ENCODE measurements around the gene DCUN1D2. TPM values are rescaled to one million over a fixed set of nuclear protein-coding genes. Genes with fewer than 3 reads are reported as not detected.

DCUN1D2 gene
- polyA plus RNA-seq, 12 donors: 8.0 to 21.9 (median 15.7) TPM; not detected in 1

DNA sequence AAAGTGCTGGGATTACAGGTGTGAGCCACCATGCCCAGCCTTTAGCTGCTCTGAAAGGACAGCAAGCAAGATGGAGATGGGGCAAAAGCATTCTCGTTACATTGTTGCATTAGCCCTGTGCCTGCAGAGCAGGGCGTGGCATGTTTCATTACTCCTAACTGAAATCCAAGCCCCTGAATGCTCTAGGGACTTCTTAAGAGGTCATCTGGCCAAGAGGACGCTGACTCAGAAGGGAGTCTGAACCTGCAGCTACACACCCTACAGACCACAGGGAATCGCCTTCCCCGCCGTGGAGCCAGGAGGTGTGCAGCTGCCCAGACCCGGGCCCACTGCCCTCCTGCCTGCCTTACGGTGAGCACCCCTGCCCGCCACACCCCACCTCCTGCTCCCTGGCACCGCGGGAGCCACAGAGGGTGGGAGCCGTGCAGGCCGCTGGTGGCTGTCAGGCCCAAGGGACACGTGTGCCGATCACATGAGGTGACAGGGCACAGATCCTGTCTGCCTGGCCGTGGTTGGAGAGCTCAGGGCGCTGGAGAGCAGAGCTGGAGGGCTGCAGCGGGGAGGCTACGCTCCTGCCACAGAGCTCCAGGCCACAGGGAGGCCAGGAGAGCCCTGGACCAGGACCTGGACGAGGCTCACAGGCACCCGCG, 64.4 kb downstream of the DCUN1D2 start:
- DNase-seq: no peak

DNA sequence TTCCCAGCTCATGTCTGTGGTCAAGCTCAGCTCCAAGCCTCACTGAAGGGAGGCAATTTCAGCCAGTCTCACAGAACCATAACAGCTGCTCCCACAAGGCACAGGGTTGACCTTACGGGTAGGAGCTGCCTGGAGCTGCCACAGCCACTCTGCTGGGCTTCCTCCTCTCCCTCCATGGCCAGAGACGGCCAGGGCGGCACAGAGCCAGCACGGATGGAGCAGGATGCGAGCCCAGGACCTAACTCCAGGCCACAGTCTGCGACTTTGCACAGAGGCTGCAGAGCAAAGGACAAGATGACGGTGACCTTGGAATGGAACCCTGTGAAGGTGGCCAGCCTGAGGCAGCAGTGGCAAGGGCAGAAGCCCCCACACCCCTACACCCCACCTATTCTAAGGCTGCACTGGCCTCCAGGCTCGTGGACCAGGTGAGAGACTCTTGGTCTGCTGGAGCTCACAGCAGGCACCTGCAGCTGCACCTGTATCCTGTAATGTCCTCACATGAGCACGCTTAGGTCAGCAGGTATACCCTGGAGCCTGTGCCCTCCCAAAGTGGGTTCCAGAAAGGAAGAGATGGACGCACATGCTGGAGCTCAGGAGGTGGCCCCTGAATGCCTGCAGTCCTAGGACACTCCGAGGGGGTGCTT, 66.9 kb downstream of the DCUN1D2 start:
- no peak for DNase-seq

DNA sequence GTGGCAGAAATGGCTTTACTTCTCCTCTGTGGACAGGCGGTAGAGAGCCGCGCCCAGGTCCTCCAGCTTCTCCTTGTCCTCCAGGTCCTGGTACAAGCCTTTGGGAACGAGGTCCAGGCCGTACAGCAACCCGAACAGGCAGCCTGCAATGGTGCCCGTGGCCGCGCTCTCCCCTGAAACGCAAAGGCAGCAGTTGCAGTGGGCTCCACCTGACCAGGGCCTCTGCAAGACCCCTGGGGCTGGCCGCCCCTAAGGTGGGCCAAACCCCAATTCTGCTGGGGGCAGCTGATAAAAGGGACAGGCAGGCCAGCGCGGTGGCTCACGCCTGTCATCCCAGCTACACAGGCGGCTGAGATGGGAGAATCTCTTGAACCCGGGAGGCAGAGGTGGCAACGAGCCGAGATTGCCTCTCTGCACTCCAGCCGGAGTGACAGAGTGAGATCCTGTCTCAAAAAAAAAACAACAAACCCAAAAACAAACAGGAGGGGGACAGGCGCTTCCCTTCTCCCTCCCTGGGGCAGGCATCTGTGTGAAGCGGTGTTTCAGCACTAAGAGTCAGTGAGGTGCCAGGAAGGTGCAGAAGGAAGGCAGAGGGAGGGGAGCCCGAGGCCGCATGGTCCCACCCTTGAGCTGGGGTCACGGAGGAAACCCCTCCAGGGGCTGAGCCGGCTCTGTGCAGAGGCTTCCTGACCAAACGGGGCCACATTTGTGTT, 67.5 kb downstream of the DCUN1D2 start:
- DNase-seq: no peak

DNA sequence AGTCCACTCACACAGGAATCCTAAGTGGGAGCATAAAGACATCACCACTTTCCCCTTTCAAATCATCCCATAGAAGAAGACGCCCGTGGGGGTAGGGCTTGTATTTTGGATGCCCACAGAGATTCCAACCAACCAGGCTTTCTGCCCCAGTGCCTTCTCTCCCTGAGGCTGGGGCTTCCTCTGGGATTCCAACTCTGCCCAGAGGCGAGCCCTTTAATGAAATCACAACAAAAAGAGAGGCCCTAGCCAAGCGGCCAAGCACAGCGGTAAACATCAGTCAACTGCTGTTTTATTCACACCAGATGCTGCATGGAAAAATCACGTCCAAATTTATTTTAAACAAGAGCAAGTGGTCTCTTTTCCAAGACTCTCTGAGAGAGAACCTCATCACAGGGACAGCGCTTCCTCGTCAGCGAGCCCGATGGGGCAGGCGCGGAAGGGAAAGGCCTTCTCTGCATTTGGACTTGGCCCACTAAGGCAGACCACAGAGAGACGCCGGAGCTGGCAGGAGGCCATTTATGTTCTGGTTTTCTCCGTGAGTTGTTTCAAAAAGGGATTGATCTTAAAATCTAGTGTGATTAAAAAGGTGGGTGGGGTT, 68.7 kb downstream of the DCUN1D2 start:
- DNase-seq: peak; percentile 84

DNA sequence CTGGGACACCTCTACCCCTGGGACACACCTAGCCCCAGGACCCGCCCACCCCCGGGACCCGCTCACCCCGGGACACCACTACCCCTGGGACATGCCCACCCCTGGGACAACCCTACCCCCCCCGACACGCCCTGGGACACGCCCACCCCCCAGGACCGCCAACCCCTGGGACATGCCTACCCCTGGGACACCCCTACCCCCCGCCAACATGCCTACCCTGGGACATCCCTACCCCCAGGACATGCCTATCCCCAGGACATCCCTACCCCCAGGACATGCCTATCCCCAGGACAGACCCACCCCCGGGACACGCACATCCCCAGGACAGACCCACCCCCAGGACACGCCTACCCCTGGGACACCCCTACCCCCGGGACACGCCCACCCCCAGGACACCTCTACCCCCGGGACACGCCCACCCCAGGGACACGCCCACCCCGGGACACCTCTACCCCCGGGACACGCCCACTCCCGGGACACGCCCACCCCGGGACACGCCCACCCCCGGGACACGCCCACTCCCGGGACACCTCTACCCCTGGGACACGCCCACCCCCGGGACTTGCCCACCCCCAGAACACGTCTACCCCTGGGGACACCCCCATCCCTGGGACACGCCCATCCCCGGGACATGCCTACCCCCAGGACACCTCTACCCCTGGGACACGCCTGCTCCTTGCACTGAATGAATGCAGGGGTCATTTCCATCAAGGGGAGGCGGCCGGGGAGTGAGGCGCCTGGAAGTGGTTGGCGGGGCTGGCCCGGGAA, 69.5 kb downstream of the DCUN1D2 start:
- no peak for DNase-seq

DNA sequence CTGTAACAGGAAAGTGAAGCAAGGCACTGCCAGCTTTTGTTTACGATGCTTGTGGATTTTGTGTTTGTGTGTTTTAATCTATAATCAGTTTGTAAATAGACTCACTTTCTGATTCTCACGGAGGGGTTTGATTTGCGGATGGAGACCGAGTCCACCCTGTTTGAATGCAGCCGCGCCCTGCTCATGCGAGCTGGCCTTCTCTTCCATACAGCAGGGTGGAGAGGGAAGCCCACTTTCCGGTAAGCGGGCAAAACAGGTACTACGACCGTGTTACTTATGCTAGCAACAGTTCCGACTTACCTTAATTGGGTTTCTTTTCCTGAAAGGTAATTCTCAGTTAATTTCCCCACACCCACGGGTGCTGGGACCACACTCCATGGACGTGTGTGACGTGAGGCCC, 70.3 kb downstream of the DCUN1D2 start:
- DNase-seq: no peak

DNA sequence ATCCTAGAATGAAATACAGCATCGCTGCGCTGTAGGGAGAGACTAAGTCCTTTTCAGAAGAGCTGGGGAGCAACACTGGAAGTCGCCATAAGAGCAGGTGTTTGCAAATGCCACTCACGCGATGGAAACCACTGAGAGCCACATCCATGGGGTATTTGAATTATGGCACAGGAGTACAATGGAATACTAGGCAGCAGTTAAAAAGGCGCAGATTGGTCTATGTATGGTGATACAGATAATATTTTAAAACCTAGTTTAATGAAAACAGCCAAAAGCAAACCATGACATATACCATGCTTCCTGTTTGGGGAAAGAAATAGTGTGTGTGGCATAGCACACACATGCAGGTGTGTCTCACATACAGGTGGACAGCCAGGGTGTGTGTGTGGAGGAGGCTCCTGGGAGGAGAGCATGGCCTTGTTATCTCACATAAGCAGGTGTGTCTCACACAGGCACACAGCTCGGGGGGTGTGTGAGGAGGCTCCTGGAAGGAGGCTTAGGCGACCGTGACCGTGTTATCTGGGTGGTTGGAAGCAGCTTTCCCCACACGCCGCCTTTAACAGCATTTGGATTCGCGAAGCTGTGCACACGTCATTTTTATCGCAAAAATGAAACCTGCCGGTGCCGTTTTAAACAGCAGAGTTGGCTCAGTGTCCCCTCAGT, 70.8 kb downstream of the DCUN1D2 start:
- DNase-seq: no peak

DNA sequence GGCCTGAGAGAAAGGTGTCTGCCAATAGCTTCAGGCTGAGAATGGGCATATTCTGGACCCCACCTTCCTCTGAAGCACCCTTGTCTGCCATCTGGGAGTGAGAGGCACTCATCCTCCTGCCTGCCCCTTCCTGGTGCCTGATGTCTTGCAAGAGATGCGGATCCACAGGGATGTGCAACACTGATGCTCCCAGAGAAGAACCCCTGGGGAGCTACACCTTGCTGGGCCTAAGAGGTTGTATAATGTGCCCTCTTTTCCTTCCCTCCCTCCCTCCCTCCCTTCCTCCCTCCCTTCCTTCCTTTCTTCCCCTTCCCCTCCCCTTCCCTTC, 71.8 kb downstream of the DCUN1D2 start:
- DNase-seq: no peak

DNA sequence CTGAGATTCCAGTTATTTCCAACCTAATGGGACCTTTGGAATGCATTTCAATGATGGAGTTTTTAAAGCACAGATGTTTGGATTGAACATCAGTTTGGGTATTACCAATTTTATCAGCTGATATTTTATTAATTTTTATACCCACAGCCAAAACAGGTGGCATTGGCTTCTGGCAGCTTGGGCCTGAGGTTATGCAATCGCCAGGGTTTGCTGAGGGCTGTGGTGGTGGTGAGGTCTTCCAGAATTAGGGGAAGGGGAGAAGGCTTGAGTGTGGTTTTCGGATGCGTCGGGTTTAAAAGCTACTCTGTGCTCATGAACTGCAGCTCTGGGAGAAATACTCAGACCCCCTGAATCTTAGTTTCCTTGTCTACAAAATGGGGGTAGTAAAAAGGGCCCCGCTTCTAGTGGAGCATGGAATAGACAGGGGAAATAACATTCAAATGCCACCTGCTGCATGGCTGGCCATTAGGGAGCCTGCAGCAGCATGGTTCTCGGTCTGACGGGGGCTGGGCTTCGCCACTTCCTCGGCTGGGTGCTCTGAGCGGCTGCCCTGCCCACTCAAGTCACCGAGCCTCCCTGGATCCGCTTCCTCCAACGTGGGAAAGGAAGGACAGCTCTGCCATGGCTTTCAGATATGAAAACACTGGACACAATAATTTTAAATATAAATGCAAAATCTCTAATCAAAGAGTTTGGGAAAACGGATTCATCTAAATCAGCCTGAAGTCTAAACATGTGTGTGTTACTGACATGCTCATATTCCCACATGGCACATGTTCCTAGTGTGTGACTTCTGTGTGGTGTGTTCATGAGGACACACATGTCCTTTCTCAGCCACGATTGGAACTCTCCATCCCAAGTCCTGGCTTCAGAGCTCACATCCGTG, 72.4 kb downstream of the DCUN1D2 start:
- DNase-seq: no peak

DNA sequence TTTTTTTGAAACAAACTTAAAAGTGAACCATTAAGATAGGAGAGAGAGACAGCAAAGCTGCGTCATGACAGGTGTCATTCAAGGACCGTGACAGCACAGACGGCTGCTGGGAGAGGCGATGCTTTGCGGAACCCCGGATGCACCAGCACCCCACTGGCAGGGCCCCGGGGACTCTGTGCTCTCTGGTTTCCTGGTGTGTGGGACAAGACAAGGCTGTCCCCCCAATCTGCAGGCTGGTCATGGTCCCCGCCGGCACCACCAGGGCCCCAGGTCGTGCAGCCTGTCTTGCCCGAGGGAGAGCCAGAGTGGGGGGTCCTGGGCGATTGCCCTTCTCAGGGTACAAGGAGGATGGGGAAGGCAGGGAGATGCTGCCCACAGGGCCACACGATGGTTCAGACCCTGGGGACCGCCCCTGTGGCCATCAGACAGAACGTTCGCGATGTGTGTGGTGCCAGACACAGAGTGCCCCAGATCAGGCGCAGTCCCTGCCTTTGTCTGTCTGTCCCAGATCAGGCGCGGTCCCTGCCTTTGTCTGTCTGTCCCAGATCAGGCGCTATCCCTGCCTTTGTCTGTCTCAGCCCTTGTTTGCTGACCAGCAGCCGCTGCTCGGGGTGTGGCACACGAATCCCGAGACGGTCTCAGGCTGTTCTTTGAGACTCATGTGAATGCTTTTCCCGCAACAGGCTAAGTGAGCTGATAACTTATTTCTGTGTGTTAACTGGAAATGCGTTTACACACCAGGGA, 73.3 kb downstream of the DCUN1D2 start:
- DNase-seq: no peak

DNA sequence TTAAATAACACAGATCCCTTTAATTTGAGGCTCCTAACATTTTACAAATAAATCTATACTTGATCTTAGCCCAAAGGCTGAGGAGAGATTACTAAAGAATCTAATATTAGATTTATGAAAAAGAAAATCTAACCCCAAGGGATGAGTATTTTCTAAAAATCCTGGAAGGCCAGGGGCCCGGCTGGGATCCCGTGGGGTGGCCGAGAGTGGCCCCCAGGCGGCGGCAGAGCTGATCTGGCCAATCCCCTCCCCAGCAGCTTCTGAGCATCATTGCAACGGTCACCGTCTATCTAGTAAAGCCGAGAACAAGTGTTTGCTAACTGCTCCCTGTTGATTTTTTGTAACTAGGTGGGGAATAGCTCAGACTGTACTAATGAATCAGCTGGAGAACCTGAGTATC, 74.7 kb downstream of the DCUN1D2 start:
- DNase-seq: no peak

DNA sequence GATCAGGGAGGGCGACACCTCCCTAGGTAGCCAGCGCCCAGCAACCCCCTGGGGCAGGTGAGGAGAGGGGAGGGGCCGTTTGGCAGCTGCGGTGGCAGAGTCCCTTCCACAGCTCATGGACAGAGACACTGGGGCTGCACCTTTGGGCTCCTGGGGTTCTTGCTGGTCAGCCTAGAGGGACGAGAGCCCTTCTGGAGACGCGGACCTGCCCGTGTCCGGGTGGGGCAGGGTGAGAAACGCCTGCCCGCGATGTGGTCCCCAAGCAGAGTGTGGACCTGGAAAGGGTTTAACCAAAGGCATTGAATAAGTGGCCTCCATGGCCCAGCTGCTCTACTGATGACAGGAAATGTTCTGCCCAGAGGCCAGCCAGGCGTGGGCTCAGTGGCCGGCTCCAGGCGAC, 75.5 kb downstream of the DCUN1D2 start:
- DNase-seq: no peak

DNA sequence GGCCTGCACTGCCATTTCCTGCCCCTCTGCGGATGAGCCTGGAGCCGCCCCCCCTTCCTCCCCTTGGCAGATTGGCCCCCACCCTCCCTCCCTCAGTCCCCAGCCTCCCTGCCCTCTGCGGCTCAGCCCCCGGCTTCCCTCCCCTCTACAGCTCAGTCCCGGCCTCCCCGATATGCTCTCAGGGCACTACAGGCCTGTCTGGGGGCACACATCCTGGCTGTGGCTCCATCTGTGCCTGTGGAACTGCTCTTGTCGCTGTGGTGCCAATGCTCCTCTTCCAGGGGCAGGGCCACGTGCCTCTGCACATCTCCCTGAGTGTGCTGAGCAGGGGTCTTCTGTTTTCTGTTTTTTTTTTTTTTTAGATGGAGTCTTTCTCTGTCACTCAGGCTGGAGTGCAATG, 76.2 kb downstream of the DCUN1D2 start:
- no peak for DNase-seq

DNA sequence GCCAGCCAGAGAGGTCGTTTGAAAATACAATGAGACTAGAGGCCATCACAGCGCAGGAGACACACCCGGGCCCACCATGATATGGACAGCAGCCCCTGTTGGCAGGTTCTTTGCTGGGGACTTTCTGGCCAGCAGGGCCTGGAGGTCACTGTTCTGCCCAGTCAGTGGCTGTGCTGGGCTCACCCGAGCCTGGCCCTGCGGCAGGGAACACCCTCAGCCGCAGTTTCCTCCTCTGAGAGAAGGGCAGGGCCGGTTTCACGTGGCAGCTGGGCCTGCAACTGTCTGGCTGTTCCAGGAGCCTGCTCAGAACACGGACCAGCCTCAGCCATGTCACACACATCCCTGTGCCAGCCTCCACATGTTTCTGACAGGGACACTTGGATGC, 76.6 kb downstream of the DCUN1D2 start:
- DNase-seq: no peak

DNA sequence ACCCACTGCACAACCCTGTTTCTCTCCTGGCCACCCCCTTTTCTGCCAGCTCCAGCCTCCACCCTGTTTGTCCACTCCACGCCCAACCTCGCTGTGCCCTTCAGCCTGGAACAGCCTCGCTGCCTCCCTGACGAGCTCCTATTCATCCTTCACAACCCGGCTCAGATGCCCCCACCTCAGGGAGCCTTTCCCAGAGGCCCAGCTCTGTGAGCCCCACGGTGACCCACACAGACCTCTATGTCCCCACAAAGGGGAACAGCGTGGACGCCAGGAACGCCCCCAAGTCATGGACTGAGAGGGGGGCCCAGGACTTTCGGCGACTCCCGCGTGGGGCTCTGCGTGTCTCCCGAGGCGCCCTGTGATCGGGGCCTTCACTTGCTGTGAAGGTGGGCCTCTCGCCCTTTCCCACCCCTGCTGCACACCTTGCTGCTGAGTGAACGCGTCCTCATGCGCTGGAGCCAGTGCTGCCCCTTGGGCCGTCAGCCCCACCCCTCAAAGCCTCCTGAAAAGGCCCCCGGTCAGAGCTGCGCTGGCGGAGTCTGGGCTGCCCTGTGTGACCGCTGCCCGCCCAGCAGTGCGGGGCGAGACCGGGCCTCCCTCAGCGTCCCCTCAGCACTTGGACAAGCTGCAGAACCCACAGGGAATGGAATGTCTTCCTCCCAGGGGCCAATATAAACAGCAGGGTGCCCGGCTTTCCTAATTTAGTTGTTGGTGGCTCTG, 77.2 kb downstream of the DCUN1D2 start:
- no peak for DNase-seq

DNA sequence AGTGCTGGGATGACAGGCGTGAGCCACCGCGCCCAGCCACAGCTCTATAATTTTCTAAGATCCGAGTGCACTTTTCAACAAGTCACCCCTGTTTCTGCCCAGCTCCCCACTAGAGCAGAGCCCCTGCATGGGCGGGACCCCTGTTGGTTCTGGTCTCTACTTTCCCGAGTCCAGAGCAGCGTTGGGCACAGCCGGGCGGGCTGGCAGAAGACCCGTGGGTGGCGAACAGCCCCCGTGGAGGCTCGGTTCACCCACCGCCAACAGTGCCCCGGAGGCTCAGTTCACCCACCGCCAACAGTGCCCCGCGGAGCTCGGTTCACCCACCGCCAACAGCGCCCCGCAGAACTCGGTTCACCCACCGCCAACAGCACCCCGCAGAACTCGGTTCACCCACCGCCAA, 78.1 kb downstream of the DCUN1D2 start:
- no peak for DNase-seq

DNA sequence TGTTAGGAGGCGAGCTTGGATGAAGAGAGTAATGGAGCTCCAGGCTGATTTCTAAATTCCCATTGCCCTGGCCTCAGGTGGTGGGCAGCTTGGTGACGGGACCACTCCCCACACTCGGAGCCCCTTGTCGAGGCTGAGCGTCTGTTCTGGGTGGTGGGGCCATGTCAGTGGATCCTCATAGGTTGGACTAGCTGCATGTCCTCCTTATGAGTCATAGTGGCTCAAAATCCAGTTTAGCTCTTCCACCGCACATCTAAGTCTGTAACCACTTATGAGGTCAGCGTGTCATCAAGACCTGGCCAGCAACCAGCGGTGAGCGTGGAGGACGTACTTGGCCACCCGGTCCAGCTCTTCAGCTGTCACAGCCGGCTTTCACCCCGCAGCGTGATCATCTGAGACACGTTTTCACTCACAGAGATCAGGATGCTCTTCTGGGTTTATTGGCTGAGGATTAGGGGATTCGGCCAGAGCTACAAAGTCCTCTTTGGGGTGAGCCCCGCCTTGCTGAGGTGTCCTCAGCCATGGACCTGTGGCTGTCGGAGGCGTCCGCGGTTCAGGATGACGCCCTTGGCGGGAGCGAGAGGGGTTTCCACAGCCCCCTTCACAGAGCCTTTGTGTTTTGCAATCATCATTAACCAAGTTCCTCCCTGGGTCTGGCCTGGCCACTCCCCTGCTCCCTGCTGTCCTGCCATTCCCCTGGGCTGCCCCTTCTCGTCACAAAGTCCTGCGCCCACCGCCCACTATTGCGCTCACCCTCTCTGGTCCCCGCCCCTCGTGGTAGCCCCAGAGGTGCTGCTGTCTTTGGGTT, 79.1 kb downstream of the DCUN1D2 start:
- DNase-seq: no peak

DNA sequence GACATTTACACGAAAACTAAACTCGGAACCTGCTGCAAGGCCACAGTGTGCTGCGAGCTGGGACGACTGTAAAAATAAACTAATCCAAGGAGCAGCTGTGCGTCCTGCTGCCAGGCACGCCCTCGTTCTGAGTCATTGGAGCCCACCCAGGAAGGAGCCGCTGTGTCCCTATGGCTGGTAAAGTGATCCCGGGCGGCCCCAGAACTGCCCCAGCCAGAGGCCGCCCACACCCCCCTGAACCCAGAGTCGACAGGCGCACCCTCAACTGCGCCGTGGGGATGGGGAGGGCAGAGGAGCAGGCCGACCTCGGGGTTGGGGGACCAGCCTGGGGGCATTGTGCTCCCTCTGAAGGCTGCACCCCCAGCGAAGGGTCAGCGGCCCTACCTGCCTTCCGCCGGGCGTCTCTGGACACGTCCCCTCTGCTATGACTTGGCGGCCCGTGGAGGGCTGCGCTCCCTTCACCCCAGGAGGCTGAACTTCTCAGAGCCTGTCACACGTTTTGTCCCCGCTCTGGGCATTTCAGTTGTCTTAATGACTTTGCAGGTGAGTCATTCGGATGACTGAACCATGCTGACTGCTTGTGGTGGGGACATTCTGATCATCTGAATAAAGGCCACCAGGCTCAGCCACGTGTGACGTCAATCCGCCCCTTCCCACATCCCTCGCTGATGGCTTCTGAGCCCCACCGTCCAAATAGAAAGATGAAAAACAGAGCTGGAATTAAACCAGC, 79.9 kb downstream of the DCUN1D2 start:
- peak; percentile 70 for DNase-seq
